GM12872 (cell line): ENCODE measurements around the gene CHD2.
A peak's percentile ranks its signal among the peaks of the same experiment; 100 is the strongest.

Experiments
- CTCF ChIP-seq: IDR thresholded peaks from 3 replicates; pipeline ENCODE4 v1.5.1; 2011; ENCODE audit warnings: low read depth, mild to moderate bottlenecking, low read length, moderate library complexity; ENCODE audit not compliant: insufficient read depth

The CHD2 gene

GRCh38 chr15:92938387-92938786, 38.3 kb downstream of the CHD2 start:
- TF ChIP-seq CTCF, result peak; percentile 24; the same call in 1 of the 3 replicates

- TF ChIP-seq CTCF, result no peak
Measured at GRCh38 chr15:92941668-92942067, 41.5 kb downstream of the CHD2 start.

GRCh38 chr15:92942706-92943105, 42.6 kb downstream of the CHD2 start:
- TF ChIP-seq CTCF, result no peak

- TF ChIP-seq CTCF, result no peak
Measured at GRCh38 chr15:92943581-92943980, 43.5 kb downstream of the CHD2 start.

GRCh38 chr15:92944946-92945521, 44.9 kb downstream of the CHD2 start:
- no peak for TF ChIP-seq CTCF

GRCh38 chr15:92947071-92947730, 47.1 kb downstream of the CHD2 start:
- TF ChIP-seq CTCF, result no peak

GRCh38 chr15:92949604-92950249, 49.6 kb downstream of the CHD2 start:
- no peak for TF ChIP-seq CTCF
